Fibroblast of skin of scalp (primary cell): ENCODE data around the gene CMTM2. TPM values are rescaled to one million over a fixed set of nuclear protein-coding genes. Genes with fewer than 3 reads are reported as not detected.

Source experiments
- DNase-seq: peaks from one replicate; pipeline ENCODE4 v3.0.0-alpha.2; 2013
- polyA plus RNA-seq, 2 experiments: library from polyadenylated mRNA; unstranded; fragments of 120-200 nt; gene quantifications; one replicate each; pipeline ENCODE4 v1.2.1, GENCODE V29; 2013; ENCODE audit not compliant: insufficient read length in 2 of 2

The CMTM2 gene
- not detected for polyA plus RNA-seq (2013, experiment 1 of 2; ENCODE audit: insufficient read length)
- 0.25 TPM for polyA plus RNA-seq (2013, experiment 2 of 2; ENCODE audit: insufficient read length)

- DNase-seq = no peak
Observed at GRCh38 chr16:66578651-66579531, at the start of gene CMTM2. CMTM2 (plus strand) TSS chr16:66579463; CDS start chr16:66579608, 145 bp downstream.

GRCh38 chr16:66529475-66529874 is 49.8 kb upstream of the CMTM2 start:
- no peak for DNase-seq

GRCh38 chr16:66534376-66534799 is 44.9 kb upstream of the CMTM2 start:
- no peak for DNase-seq

GRCh38 chr16:66536525-66536924 is 42.7 kb upstream of the CMTM2 start:
- no peak for DNase-seq

GRCh38 chr16:66537236-66537635 is 42.0 kb upstream of the CMTM2 start:
- no peak for DNase-seq

- no peak for DNase-seq
Observed at GRCh38 chr16:66538910-66539309, 40.4 kb upstream of the CMTM2 start.

GRCh38 chr16:66539623-66540469 is 39.4 kb upstream of the CMTM2 start:
- DNase-seq = no peak

GRCh38 chr16:66541388-66542355 is 37.6 kb upstream of the CMTM2 start:
- no peak for DNase-seq

GRCh38 chr16:66542396-66542795 is 36.9 kb upstream of the CMTM2 start:
- no peak for DNase-seq

GRCh38 chr16:66543541-66543940 is 35.7 kb upstream of the CMTM2 start:
- DNase-seq = no peak

GRCh38 chr16:66544016-66544757 is 35.1 kb upstream of the CMTM2 start:
- no peak for DNase-seq

- DNase-seq = no peak
Observed at GRCh38 chr16:66547101-66547989, 31.9 kb upstream of the CMTM2 start.

GRCh38 chr16:66548068-66548467 is 31.2 kb upstream of the CMTM2 start:
- no peak for DNase-seq

GRCh38 chr16:66548868-66549267 is 30.4 kb upstream of the CMTM2 start:
- no peak for DNase-seq

- peak; percentile 78 for DNase-seq
Observed at GRCh38 chr16:66549284-66550131, 29.8 kb upstream of the CMTM2 start, which contains the start of gene TK2. TK2 (minus strand) TSS chr16:66550122; CDS start chr16:66550061, 61 bp downstream.

- DNase-seq = peak; percentile 35
Observed at GRCh38 chr16:66551348-66551759, 27.9 kb upstream of the CMTM2 start.

GRCh38 chr16:66551788-66552285 is 27.4 kb upstream of the CMTM2 start:
- DNase-seq = no peak

GRCh38 chr16:66552286-66553177 is 26.7 kb upstream of the CMTM2 start, which contains the start of gene CKLF:
CKLF (plus strand) TSS chr16:66552576; CDS start chr16:66552716, 140 bp downstream.
- DNase-seq = peak; percentile 89
